ENCODE measurements around the gene SESN3. TPM values are rescaled to one million over a fixed set of nuclear protein-coding genes. Genes with fewer than 3 reads are reported as not detected.
"Not testable (repeated sequence)": the region's sequence is repeated elsewhere in the genome, so short reads cannot be mapped to it uniquely, and the experiment has no call there.

The SESN3 gene, protein sequence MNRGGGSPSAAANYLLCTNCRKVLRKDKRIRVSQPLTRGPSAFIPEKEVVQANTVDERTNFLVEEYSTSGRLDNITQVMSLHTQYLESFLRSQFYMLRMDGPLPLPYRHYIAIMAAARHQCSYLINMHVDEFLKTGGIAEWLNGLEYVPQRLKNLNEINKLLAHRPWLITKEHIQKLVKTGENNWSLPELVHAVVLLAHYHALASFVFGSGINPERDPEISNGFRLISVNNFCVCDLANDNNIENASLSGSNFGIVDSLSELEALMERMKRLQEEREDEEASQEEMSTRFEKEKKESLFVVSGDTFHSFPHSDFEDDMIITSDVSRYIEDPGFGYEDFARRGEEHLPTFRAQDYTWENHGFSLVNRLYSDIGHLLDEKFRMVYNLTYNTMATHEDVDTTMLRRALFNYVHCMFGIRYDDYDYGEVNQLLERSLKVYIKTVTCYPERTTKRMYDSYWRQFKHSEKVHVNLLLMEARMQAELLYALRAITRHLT
- 10 to 100 TPM; 12.4 to 37.3 (median 25.5) TPM for total RNA-seq

DNA sequence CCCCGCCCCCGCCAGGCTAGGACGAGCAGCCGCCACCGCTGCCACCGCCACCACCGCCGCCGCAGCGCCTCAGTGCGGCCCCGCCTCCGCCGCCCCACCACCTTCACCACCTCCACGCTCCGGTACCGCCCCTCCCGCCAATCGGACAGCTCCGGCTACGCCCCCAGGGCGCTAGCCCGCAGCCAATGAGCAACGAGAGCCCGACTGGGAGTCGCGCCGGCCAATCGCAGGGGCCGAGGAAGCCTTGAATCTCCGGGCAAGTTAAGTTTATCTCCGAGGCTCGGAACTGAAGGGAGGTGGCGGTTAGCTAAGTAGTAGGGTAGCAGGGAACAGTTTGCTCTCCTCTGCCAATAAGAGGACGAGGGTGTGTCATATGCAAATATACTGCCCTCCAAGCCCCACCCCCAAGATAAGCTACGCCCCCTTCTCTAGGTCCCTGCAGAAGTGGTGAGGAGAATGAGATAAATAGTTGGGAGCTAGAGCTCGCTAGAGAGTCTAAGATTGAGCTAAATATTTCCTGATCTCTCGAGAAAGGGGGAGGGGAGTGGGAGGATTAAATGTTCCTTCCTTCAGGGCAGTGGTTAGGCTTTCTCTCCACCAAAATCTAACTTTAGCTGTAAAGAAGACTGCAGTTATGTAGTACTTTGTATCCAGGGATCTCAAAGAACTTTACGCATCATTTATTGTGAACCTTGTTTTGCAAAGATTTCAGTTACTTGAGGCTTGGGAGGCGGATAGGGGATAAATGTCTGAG, at the start of gene SESN3:
TSS of gene SESN3 (minus strand) at position 76 of the 754 bp plus-strand sequence. CDS start 342 bp downstream, outside the sequence.
- WGBS, 2 donors = 1% methylated on average over 11 to 22 of the region's 40 CpGs
- no peak for TF ChIP-seq POLR2A (IDR thresholded peaks at IDR 0.05)
- TF ChIP-seq, protein P1, sequence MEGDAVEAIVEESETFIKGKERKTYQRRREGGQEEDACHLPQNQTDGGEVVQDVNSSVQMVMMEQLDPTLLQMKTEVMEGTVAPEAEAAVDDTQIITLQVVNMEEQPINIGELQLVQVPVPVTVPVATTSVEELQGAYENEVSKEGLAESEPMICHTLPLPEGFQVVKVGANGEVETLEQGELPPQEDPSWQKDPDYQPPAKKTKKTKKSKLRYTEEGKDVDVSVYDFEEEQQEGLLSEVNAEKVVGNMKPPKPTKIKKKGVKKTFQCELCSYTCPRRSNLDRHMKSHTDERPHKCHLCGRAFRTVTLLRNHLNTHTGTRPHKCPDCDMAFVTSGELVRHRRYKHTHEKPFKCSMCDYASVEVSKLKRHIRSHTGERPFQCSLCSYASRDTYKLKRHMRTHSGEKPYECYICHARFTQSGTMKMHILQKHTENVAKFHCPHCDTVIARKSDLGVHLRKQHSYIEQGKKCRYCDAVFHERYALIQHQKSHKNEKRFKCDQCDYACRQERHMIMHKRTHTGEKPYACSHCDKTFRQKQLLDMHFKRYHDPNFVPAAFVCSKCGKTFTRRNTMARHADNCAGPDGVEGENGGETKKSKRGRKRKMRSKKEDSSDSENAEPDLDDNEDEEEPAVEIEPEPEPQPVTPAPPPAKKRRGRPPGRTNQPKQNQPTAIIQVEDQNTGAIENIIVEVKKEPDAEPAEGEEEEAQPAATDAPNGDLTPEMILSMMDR (IDR thresholded peaks at IDR 0.05) = no peak
- DNase-seq (ENCODE audit: low spot score in 2 of 2) = peak; percentile 99 to 100
- peak within 1 kb of the TSS; percentile 88 for H3K4me3 ChIP-seq (ENCODE audit: low read depth, poor library complexity, severe bottlenecking)
- intact Hi-C loops (cut with DNase I; ENCODE audit: low total_unique reads) = no loop called here

DNA sequence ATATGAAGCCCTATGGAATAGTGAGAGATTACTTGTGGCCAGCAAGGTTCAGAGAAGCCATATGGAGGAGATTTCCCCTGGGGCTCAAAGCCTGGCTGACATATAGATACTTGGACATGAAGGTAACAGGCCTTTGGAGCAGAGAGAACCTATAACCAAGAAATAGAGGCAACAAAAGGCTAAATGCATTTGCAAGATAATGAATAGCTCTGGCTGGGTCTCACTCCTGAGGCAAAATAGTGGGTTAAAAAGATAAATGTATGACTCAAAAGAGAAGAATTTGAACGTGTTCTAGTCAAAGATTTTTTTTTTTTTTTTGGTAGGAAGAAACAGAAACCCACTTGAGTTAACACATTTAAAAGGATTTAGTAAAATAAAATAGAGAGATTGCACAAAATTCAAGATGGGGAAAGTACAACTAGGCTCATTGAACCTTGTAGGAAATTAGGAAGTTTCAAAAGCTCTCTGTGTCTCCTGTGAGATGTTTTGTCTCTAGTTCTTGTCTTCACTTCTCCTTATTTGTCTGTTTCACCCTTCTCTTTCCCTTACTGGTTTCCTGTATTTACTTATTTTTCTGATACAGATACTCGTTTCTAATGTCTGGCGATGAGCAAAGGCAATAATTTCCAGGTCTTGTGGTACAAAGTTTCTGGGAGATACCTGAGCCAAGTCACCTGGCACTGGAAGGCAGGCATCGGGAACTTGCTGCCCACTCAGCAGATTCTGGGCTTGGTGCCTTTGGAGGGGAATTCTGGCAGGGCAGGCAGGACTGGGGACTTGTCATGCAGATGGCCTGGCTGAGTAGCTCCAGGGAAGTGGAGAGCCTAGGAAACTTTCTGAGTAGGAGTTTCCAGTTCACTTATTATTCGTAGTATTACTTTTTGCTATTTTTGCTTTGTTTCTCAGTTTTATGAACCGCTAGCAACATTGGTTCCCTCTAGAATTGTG, 49.2 kb upstream of the SESN3 start:
- intact Hi-C loops (cut with DNase I; ENCODE audit: low total_unique reads) = no loop called here
- no peak for DNase-seq (ENCODE audit: low spot score in 2 of 2)
- 31 to 37% methylated on average over 6 of the region's 6 CpGs for WGBS, 2 donors
- no peak overlapping the region for H3K4me3 ChIP-seq (ENCODE audit: low read depth, poor library complexity, severe bottlenecking)
- no peak for TF ChIP-seq POLR2A (IDR thresholded peaks at IDR 0.05)
- TF ChIP-seq, protein P1 (IDR thresholded peaks at IDR 0.05) = no peak

DNA sequence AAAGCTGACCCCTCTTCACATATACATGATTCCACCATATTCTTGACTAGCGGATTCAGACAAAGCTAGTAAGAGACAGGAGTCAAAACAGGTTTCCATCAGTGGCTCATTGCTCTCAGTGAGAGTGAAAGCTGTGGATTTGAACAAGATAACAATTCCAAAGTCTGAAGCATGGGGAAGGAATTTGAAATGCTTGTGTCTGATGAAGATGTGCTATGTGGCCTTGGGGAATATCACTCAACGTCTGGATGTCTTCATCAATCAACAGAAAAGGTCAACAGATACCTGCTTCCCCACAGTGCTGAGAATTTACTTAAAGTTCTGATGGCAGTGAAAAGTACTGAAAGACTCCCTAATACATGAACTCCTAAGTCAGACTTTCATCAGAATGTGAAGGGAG, 46.9 kb upstream of the SESN3 start:
- intact Hi-C loops (cut with DNase I; ENCODE audit: low total_unique reads) = no loop called here
- WGBS, 2 donors = 82 to 84% methylated on average over 2 of the region's 2 CpGs
- no peak overlapping the region for H3K4me3 ChIP-seq (ENCODE audit: low read depth, poor library complexity, severe bottlenecking)
- no peak for TF ChIP-seq POLR2A (IDR thresholded peaks at IDR 0.05)
- TF ChIP-seq, protein P1 (IDR thresholded peaks at IDR 0.05) = no peak
- no peak for DNase-seq (ENCODE audit: low spot score in 2 of 2)

DNA sequence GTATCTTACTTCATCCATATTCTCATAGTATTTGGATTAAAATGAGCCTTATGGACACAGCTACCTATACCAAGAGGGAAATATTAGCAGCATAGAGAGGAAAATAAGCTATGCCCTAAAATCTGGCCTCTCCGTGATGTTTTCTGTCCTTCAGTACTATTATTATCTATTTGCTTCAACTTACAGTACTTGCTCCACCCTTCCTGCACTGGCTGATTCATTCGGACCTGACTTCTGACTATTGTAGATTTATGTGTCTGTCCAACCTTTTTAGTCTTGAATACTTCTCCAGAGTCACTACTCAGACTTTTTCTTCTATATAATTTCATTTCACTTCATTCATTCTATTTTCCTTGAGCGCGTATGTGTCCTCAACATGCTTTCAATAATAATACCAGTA, 45.1 kb upstream of the SESN3 start:
- intact Hi-C loops (cut with DNase I; ENCODE audit: low total_unique reads) = no loop called here
- no peak for DNase-seq (ENCODE audit: low spot score in 2 of 2)
- TF ChIP-seq, protein P1 (IDR thresholded peaks at IDR 0.05) = no peak
- no peak for TF ChIP-seq POLR2A (IDR thresholded peaks at IDR 0.05)
- 86 to 89% methylated on average over 4 of the region's 4 CpGs for WGBS, 2 donors
- no peak overlapping the region for H3K4me3 ChIP-seq (ENCODE audit: low read depth, poor library complexity, severe bottlenecking)

DNA sequence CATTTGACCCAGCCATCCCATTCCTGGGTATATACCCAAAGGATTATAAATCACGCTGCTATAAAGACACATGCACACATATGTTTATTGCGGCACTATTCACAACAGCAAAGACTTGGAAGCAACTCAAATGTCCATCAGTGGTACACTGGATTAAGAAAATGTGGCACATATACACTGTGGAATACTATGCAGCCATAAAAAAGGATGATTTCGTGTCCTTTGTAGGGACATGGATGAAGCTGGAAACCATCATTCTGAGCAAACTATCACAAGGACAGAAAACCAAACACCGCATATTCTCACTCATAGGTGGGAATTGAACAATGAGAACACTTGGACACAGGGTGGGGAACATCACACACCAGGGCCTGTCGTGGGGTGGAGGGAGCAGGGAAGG, 42.6 kb upstream of the SESN3 start:
- H3K4me3 ChIP-seq (ENCODE audit: low read depth, poor library complexity, severe bottlenecking); DNase-seq (ENCODE audit: low spot score in 2 of 2); intact Hi-C loops (cut with DNase I; ENCODE audit: low total_unique reads): not testable (repeated sequence)
- WGBS, 2 donors = 97 to 99% methylated on average over 5 of the region's 5 CpGs
